Measurements from ENCODE around the gene MAT1A.

DNA sequence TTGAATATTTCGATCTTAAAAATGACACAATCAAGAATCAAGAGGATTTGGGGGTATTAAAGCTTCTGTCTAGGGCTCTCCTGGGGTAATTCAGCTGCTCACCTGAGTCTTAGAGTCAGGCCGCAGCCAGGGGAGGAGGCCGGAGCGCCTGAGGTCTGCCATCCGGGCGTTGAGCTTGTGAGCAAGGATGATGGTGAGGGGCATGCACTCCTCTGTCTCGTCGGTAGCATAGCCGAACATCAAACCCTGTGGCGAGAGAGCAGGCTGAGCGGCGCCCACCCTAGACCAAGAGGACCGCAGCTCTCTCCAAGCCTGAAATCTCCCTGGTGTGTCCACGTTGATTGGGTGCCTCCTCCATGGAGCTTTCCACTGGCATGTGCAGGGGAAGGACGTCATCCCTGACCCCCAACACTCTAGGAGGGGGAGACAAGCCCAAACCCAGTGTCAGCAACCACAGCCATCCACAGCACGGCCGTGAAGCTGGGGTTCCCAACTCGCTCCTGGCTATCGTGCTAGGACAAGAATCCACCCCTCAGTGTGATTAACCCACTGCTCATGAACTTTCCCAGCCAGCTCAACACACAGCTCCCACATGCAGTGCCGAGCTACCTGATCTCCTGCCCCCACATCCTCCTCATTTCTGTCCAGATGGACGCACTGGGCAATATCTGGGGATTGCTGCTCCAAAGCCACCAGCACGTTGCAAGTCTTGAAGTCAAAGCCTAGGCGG is 9.2 kb downstream of the MAT1A start:
- TF ChIP-seq RAD21 (CRISPR knock-in tag; IDR thresholded peaks at IDR 0.05): no peak
- TF ChIP-seq TCF12 (IDR thresholded peaks at IDR 0.05): no peak
- no peak for TF ChIP-seq TCF12 (CRISPR knock-in tag; IDR thresholded peaks at IDR 0.05)
- TF ChIP-seq, protein P1, sequence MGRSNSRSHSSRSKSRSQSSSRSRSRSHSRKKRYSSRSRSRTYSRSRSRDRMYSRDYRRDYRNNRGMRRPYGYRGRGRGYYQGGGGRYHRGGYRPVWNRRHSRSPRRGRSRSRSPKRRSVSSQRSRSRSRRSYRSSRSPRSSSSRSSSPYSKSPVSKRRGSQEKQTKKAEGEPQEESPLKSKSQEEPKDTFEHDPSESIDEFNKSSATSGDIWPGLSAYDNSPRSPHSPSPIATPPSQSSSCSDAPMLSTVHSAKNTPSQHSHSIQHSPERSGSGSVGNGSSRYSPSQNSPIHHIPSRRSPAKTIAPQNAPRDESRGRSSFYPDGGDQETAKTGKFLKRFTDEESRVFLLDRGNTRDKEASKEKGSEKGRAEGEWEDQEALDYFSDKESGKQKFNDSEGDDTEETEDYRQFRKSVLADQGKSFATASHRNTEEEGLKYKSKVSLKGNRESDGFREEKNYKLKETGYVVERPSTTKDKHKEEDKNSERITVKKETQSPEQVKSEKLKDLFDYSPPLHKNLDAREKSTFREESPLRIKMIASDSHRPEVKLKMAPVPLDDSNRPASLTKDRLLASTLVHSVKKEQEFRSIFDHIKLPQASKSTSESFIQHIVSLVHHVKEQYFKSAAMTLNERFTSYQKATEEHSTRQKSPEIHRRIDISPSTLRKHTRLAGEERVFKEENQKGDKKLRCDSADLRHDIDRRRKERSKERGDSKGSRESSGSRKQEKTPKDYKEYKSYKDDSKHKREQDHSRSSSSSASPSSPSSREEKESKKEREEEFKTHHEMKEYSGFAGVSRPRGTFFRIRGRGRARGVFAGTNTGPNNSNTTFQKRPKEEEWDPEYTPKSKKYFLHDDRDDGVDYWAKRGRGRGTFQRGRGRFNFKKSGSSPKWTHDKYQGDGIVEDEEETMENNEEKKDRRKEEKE (IDR thresholded peaks at IDR 0.05): no peak
- TF ChIP-seq ZFP37 (CRISPR knock-in tag; IDR thresholded peaks at IDR 0.05; ENCODE audit: borderline replicate concordance): no peak
- no peak for TF ChIP-seq MAFG (CRISPR knock-in tag; IDR thresholded peaks at IDR 0.05)
- TF ChIP-seq MXI1 (IDR thresholded peaks at IDR 0.05; ENCODE audit: borderline replicate concordance, low read depth, low read length): no peak
- TF ChIP-seq ZNF253 (CRISPR knock-in tag; IDR thresholded peaks at IDR 0.05; ENCODE audit: borderline replicate concordance): no peak
- TF ChIP-seq, protein P2, sequence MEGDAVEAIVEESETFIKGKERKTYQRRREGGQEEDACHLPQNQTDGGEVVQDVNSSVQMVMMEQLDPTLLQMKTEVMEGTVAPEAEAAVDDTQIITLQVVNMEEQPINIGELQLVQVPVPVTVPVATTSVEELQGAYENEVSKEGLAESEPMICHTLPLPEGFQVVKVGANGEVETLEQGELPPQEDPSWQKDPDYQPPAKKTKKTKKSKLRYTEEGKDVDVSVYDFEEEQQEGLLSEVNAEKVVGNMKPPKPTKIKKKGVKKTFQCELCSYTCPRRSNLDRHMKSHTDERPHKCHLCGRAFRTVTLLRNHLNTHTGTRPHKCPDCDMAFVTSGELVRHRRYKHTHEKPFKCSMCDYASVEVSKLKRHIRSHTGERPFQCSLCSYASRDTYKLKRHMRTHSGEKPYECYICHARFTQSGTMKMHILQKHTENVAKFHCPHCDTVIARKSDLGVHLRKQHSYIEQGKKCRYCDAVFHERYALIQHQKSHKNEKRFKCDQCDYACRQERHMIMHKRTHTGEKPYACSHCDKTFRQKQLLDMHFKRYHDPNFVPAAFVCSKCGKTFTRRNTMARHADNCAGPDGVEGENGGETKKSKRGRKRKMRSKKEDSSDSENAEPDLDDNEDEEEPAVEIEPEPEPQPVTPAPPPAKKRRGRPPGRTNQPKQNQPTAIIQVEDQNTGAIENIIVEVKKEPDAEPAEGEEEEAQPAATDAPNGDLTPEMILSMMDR (CRISPR knock-in tag; IDR thresholded peaks at IDR 0.05): no peak

Data from HepG2 (cell line).